ENCODE data around the gene ITGAL.

Gene ITGAL

DNA sequence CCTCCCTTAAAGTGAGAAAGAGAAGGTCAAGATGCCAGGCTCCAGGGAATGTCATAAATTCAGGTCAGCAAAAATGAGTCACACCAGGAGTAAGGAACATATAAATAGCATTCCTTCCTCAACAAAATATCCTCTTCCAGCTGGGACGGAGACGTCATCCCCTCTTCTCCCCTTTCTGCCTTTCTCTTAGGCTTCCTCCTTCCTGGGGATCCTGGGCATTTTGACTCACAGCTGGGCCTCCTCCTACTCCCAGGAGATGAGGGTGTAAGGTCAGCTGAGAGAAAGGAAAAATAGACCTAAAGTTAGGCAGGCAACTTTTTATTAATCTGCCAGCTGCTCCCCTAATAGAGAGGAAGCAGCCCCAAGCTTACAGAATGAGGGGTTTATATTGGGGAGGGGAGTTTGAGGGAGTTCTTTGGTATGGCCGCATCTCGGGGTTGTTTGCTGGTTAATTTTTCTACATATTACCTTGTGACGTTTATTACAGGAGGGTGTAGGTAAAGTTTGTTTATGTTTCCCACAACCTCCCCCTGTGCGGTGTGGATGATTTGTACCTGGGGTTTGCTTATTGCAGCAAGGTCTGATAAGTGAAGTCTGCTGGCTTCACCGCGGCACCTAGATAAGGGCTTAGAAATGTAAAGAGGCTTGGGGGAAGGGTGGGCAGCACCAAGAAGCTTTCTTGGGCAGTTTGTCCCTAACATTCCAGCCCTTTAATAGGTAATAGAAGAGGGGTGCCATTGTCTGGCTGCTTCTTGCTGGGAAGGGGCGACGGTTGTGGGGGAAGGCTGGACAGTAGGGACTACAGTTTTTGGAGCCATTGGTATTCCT is 69.2 kb downstream of the ITGAL start:
- DNase-seq (ENCODE audit: low spot score): peak; percentile 73

DNA sequence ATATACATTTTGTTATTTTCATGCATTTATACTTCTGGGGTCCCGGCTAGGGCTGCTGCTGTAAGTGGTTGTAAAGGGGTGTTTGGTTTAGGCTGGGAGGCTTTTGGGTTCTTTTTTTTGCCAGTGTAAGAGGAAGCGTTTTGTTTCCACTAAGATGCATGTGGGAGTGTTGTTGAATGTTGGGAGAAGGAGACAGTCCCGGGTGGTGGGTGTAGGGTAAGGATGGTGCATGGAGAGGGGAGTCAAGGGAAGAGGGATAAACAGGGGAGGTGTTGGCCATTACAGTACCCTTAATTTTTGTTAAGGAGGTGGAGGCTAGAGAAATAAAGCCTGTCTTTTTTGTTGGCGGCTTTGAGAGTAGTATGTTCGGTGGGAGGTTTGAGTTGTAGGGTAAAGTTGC is 70.5 kb downstream of the ITGAL start:
- DNase-seq (ENCODE audit: low spot score): no peak

DNA sequence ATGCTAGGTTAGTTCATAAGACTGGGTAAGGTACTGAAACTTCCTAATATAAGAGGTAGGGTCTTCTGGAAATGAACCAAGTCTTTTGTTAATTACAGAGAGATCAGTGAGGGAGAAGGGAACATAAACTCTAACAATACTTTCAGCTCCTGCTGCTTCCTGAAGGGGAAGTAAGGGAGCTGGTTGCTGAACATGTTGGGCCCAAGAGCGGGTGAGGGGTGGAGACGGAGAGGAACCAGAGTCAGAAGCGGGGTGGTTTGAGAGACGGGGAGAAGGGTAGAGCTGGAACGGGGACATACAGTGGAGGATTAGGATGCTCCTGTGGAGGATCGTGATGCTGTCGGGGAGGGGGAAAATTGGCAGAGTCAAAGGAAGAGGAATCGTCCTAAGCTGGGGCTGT is 73.6 kb downstream of the ITGAL start:
- no peak for DNase-seq (ENCODE audit: low spot score)

DNA sequence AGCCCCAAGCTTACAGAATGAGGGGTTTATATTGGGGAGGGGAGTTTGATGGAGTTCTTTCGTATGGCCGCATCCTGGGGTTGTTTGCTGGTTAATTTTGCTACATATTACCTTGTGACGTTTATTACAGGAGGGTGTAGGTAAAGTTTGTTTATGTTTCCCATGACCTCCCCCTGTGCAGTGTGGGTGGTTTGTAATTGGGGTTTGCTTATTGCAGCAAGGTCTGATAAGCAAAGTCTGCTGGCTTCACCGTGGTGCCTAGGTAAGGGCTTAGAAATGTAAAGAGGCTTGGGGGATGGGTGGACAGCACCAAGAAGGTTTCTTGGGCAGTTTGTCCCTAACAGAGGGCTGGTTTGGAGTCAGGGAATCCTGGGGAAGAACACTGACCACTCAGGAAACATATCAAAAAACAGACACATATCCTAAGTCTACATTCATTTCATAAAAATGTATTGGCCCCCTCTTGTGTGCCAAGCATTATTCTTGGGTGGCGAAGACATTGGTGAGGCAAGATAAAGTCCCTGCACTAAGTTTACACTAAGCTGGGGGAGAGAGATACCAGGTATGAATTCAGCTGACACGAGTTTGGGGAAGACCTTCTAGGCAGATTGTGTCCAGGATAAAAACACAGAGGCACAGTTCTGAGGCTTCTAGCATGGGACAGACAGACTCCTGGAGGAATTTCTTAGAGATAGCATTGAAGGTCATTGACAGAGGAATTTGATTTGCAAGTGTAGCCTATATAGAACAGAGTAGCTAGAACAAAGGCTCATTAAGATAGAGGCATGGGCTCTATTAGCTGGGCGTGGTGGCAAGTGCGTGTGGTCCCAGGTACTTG is 76.1 kb downstream of the ITGAL start:
- DNase-seq (ENCODE audit: low spot score): no peak

DNA sequence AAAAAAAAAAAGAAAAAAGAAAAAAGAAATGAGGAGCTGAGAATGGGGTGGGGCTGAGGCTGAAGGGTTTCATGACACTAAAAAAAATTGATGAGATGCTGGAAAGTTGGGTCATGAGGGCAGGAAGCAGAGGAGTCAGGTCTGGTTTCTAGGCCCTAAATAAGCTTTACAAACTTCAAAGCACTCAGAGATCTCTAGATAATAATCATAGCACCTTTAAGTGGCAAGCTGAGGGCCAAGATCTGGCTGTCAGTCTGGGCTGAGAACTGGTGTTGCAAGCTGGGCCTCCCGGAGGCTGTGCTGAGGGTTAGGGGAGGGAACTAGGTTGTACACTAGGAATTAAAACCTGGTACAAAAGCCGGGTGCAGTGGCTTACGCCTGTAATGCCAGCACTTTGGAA is 79.2 kb downstream of the ITGAL start:
- DNase-seq (ENCODE audit: low spot score): no peak

DNA sequence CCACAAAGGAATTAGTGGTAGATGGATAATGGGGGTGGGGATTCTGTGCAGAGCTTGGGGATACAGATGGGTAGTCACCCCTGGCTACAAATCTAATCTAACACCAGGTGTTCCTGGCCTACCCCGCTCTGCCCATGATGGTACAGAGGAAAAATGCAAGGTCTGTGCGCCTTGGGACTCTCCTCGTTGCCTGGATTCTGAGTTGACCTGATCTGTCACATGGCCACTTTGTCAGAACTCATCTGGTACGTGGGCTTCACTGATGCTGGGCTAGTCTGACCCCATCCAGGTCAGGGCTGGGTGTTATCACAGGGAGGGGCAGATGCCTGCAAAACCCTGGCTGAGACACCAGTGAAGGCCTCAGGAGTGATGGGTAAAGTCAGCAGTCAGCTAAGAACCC is 80.4 kb downstream of the ITGAL start:
- DNase-seq (ENCODE audit: low spot score): no peak

DNA sequence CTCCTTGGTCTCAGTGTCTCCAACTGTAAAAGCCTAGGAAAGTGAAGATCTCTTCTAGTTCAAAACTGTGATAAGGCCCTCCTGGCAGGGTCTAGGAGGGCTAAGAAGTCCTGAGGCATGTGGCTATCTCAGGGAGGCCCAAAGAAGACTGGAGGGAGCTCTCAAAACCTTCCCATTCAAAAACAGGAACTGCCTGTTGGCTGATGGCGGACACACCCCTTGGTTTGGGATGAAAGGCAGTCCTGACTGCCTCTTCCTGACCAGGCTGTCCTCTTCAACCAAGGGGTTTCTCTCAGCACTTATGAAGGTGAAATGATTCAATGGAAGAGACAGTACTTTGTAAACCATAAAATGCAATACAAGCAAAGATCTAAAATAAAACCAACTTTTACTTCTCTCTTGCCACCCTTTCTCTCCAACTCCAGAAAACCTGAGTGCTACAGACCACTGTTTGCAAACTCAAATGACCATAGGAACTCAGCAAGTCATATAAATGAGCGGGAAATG is 80.9 kb downstream of the ITGAL start:
- DNase-seq (ENCODE audit: low spot score): no peak

DNA sequence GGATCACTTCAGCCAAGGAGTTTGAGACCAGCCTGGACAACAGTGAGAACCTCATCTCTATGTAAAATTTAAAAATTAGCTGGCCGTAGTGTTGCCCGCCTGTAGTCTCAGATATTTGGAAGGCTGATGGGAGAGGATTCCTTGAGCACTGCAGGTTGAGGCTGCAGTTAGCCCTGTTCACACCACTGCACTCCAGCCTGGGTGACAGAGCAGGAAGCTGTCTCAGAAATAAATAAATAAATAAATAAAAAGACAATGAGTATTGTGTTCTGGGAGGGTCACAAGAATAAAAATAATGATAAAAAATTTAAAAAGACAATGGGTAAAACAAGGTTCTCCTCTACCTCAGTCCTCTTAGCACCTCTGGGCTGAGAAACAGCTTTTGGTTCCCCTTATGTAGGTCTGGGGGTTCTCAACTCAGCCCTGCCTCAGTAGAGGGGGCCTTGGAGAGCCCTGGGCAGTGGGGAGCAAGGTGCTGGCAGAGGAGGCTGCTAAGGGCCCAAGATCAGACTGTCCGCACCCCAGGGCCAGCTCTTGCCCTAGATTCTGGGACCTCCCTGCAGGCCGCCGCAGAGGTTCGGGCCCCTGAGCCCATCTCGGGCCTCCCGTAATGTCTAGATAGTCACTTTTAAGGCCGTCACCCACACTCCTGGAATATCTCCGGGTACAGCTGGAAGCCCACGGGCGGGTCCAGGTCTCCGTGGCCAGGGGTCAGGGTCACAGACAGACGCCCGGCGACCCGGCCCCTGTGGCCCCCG is 82.2 kb downstream of the ITGAL start:
- DNase-seq (ENCODE audit: low spot score): no peak

DNA sequence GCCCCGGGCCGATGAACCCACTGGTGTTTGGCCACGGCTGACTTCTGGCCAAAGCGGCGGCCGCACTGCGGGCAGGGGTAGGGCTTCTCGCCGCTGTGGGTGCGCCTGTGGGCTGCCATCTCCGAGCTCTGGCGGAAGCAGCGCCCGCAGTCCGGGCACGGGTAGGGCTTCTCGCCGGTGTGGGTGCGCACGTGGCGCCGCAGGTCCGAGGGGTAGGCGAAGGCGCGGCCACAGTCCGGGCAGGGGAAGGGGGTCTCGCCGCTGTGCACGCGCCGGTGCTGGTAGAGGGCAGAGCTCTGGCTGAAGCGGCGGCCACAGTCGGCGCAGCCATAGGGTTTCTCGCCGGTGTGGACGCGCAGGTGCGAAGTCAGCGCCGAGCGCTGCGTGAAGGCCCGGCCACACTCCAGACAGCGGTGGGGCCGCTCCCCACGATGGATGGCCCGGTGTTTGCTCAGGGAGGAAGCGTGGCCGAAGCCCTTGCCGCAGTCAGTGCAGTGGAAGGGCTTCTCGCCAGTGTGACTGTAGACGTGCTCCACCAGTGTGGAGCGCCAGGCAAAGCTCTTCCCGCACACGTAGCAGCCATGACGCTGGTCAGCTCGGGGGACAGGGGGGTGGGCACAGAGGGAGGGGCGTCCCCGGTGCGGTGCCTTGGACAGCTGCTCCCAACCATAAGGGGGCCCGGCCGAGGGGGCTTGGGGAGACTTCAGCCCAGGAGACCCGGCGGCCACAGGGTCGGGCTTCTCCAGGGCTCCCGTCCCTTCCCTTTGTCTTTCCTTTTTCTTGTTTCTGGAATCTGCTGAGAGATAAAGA is 83.0 kb downstream of the ITGAL start:
- no peak for DNase-seq (ENCODE audit: low spot score)

DNA sequence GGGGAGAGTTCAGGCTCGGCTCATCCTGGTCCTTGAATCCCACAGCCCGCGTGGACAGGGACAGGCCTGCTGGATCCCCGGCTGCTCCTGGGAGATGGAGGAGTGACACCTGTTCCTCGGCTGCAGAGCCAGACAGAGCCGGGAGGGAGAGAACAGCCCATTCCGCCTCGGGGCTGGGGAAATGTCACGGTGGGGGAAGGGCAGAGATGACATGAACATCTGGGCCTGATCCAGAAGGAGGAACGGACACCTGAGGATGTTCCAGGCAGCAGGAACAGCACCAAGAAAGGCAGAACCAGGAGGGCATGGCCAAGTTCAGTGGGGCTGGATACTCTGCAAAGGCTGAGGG is 83.6 kb downstream of the ITGAL start:
- no peak for DNase-seq (ENCODE audit: low spot score)

DNA sequence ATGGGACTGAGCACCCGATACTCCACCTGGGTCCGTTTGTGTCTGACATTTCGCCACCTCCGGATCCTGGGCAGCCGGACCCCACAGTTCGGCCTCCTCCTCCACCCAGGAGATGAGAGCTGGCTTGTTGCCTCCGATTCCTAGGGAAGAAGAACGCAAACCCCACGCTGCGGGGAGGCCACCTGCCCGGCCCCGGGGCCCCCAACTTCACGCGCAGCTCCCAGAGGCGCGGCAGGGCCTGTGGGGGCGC is 85.1 kb downstream of the ITGAL start:
- DNase-seq (ENCODE audit: low spot score): no peak

DNA sequence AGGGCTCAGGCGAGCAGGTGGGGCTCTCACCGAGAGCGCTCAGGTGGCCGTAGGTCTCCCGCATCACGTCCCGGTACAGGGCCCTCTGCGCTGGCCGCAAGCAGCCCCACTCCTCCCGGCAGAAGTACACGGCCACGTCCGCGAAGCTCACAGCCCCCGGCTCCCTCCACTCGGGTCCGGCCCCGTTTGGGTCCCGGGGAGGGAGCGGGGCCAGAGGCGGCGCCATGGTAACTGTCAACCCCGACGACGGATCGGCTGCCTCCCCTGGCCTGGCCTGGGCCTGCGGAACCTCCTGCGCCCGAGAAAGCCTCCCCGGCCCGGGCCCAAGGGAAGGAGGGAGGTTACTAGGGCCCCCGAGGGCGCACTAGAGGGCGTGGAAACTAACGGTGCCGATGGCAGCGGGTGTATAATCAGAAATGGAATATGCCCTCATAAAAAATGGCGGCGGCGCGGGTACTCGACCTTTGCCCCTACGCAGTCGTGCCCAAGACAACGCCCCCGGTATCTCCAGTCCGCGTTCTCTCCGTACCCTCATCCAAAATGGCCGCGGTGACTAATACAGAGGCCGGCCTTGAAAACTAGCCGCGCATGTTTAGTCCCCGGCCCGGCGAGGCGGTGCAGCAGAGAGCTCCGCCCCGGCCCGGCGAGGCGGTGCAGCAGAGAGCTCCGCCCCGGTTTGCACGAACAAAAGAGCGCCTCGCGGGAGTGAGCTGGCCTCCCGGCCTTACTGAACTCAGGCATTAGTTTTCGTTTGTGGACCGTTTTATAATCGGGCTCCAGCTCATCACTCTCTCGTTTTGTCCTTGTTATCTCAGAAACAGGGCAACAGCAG is 85.6 kb downstream of the ITGAL start, which contains the start of gene ZNF764:
Gene ZNF764 (minus strand): TSS at position 418 of the 832 bp plus-strand sequence. CDS start 192 bp downstream, at position 226.
- DNase-seq (ENCODE audit: low spot score): peak; percentile 99

DNA sequence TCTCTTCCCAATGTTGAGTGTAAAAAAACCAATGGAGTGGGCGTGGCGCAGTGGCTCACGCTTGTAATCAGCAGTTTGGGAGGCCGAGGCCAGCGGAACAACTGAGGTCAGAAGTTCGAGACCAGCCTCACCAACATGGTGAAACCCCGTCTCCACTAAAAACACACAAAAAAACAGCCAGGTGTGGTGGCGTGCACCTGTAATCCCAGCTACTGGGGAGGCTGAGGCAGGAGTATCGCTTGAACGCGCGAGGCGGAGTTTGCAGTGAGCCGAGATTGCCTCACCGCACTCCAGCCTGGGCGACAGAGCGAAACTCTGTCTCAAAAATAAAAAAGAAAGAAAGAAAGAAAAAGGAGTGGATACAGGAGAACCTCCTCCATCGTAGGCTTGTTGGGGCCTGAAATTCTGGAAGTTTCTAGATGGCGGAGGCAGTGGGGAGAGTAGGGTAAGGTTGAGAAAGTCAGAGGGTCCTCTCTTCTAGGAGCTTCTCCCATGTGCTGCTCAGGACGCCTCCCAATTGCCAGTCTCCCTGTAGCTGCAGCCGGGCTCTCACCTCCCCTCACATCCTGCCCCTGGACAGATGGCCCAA is 86.3 kb downstream of the ITGAL start:
- DNase-seq (ENCODE audit: low spot score): no peak

DNA sequence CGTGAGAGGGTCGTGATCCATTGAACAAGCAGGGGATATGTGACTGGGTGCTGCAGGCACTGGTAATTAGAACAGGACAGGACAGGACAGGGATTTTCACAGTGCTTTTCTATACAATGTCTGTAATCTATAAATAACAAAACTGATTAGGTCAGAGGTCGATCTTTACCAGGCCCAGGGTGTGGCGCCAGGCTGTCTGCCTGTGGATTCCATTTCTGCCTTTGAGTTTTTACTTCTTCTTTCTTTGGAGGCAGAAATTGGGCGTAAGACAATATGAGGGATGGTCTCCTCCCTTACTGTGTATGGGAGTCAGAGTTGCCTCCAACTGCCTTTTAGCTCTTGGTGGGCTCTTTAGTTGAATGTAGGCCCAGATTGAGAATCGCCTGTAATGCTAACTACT is 87.1 kb downstream of the ITGAL start:
- DNase-seq (ENCODE audit: low spot score): no peak

DNA sequence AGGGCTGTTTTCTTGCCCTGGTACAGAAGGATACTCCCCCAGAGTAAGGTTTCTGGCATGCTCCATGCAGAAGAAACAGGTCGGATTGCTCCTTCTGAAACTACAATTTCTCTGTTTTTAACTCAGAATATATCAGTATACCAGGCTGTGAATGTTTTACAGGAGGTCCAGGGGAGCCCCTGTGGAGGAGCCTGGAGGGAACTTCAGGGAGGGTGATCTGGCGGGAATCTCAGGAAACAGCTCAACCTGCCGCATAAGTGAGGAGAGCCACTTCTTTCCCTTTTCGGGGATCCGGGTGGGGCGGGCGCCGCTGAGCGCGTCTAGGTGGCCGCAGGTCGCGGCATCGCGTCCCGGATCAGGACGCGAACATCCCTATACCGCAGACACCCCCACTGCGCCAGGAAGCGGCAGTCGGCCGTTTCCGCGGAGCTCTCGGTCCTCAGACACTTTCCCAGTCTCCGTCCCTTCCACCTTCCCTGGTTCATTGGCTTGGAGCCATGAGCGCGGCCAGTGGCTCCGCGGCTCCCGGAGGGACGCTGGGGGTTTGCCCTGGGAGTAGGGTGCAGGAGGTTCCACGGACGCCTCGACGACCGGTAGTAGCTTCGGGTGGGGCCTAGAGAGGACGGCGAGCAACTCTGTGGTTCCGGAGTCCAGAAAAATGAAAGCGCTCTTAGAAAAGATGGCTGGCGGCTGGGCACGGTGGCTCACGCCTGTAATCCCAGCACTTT is 88.7 kb downstream of the ITGAL start:
- peak; percentile 20 for DNase-seq (ENCODE audit: low spot score)

DNA sequence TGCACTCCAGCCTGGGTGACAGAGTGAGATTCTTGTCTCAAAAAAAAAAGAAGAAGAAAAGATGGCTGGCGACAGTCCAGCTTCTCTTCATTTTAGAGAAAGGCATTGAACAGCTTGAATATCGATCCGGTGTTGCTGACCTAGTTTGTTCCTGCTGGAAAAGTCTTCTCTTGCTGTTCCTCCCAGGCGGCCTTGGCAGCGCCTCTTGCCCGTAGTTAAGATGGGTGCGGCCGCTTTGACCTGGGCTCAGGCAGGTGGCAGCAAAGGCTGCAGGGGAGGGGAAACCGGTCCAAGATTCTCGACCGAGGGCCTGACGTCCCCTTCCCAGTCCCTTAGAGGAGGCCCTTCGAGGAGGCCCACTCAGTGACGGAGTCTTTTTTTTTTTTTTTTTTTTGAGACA is 89.5 kb downstream of the ITGAL start:
- DNase-seq (ENCODE audit: low spot score): no peak

DNA sequence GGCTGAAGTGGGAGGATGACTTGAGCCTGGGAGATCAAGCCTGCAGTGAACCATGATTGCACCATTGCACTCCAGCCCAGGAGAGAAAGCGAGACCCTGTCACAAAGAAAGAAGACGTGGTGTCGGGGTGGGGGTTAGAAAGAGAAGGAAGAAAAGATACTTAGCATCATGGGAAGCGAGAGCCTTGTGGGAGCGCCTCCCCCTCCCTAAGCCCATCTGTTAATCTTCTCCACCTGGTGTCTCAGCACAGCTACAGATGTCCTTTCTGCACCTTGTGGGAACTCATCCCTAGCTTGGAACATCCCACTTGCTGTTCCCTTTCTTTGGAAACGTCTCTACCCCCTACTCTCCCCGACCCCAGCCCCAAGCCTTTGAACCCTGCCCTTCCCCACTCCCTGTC is 93.0 kb downstream of the ITGAL start:
- no peak for DNase-seq (ENCODE audit: low spot score)

DNA sequence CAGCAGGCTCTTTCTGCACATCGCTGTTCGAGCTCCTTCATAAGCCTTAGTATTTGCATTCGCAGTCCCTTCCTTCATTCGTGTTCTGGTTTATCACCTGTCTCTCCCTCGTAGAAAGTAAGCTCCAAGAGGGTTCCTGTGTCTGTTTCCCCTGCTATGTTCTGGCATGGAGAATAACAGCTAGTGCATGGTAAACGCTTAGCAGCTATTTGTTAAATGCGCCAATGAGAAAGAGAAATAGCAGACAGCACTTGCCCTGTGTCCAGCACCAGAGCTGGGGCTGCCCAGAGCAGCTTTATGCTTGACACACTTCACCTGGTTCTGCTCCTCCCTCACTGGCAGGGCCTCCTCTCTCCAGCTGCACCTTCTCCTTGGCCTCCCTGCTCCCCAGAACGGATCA is 93.4 kb downstream of the ITGAL start:
- DNase-seq (ENCODE audit: low spot score): no peak

DNA sequence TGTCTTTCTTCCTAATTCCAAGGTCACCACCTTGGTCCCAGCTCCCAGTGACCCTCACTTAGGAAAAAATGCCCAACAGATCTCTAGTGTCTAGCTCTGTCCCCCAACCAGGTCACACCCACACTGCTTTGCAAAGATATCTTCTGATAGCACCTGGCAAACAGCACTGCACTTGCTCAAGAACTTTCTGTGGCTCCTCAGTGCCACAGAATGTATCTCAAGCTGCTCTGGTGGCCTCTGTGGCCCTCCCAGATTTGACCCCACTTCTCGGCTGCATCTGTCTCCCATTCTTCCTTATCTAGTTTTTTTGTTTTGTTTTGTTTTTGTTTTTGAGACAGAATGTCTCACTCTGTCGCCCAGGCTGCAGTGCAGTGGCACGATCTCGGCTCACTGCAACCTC is 94.0 kb downstream of the ITGAL start:
- no peak for DNase-seq (ENCODE audit: low spot score)
